Lung (tissue), 12 donors: ENCODE measurements around the gene SETBP1. TPM values are rescaled to one million over a fixed set of nuclear protein-coding genes. Genes with fewer than 3 reads are reported as not detected.

Experiments
- ATAC-seq: fragments of 200-7000 bp; cut with Tn5 transposase; one replicate; pipeline ENCODE4 v1.9.1; 2020; ENCODE audit warnings: moderate number of reproducible peaks; ENCODE audit not compliant: insufficient read depth, low FRiP score
- DNase-seq, 3 donors: peaks; one replicate each; pipeline ENCODE4 v3.0.0-alpha.2; 2013 to 2017
- H3K27ac ChIP-seq, 2 donors: one replicate each; pipeline ENCODE4 v1.5.1; 2013; ENCODE audit warnings: mild to moderate bottlenecking in 2 of 2, moderate library complexity in 2 of 2, control low read depth in 1 of 2, inconsistent platforms in 1 of 2, low read depth in 1 of 2, low read length in 1 of 2
- H3K27me3 ChIP-seq, 3 donors: one replicate each; pipeline ENCODE4 v1.5.1; 2013; ENCODE audit warnings: low read length in 2 of 3; ENCODE audit not compliant: control insufficient read depth in 3 of 3, insufficient read depth in 3 of 3
- H3K36me3 ChIP-seq, 4 donors: one replicate each; pipeline ENCODE4 v1.5.1; 2013; ENCODE audit warnings: low read length in 4 of 4, mild to moderate bottlenecking in 1 of 4, moderate library complexity in 1 of 4; ENCODE audit not compliant: control insufficient read depth in 4 of 4, insufficient read depth in 4 of 4
- H3K4me1 ChIP-seq, 5 donors: one replicate each; pipeline ENCODE4 v1.5.1; 2013; ENCODE audit warnings: low read length in 5 of 5, mild to moderate bottlenecking in 2 of 5, moderate library complexity in 1 of 5; ENCODE audit not compliant: control insufficient read depth in 5 of 5, insufficient read depth in 5 of 5
- H3K4me3 ChIP-seq: one replicate; pipeline ENCODE4 v1.5.1; 2013; ENCODE audit warnings: mild to moderate bottlenecking, control low read depth, moderate library complexity
- H3K9ac ChIP-seq, 2 donors: one replicate each; pipeline ENCODE4 v1.5.1; 2013; ENCODE audit warnings: low read length in 2 of 2, control low read depth in 1 of 2; ENCODE audit not compliant: insufficient read depth in 1 of 2
- H3K9me3 ChIP-seq, 4 donors: one replicate each; pipeline ENCODE4 v1.5.1; 2013; ENCODE audit warnings: low read length in 3 of 4, mild to moderate bottlenecking in 1 of 4, moderate library complexity in 1 of 4; ENCODE audit not compliant: control insufficient read depth in 4 of 4, insufficient read depth in 3 of 4
- CTCF ChIP-seq: IDR thresholded peaks from 2 replicates; pipeline ENCODE4 v1.5.1; 2012; ENCODE audit warnings: mild to moderate bottlenecking; ENCODE audit errors: control extremely low read depth, extremely low read depth
- WGBS, 2 donors: extraction: QIAGEN DNeasy Blood & Tissue Kit; methylation state at CpG; one replicate each; pipeline ENCODE4 v1.1.7; 2013; 5-methylcytosine and 5-hydroxymethylcytosine counted together
- polyA plus RNA-seq, 2 donors: library from polyadenylated mRNA; stranded (reverse); fragments of 200-250 nt; gene quantifications; one replicate each; pipeline ENCODE4 v1.2.1, GENCODE V29; 2013
- total RNA-seq, 2 donors: library from RNA; depleted of rRNA in 1 of 2; stranded (reverse); fragments of >200 nt in 1 of 2; gene quantifications; one replicate each; pipeline ENCODE4 v1.2.1, GENCODE V29; 2014 to 2021
- donor health status: control.
- donor health status: control.
- donor health status: Bipolar disorder and iron deficiency.
- donor health status: healthy.
- donor health status: DM: yes; HTN: yes; CAD: no.

The SETBP1 gene
- total and polyA plus RNA-seq, 4 donors, result 1.6 to 43.8 (median 16.6) TPM

GRCh38 chr18:44652722-44653121, 28.0 kb upstream of the SETBP1 start:
- ATAC-seq, result no peak
- WGBS, 2 donors, result 92 to 93% methylated on average over 4 of the region's 4 CpGs
- Histone ChIP-seq H3K27ac (no peak overlapping the region), H3K27me3 (no peaks in the 10 kb centered on the region), H3K4me1 (peaks cover 0 to 5% (median 0%) of the 10 kb centered on the region in 5 donors), H3K36me3 (no peaks in the 10 kb centered on the region), H3K4me3 (no peak overlapping the region), H3K9ac (no peak overlapping the region), H3K9me3 (no peaks in the 10 kb centered on the region)
- TF ChIP-seq CTCF, result no peak
- no peak for DNase-seq

- H3K9ac ChIP-seq, result no peak overlapping the region
- H3K36me3 ChIP-seq, result no peaks in the 10 kb centered on the region
- ATAC-seq (no peak), DNase-seq (peak; percentile 13 to 39 (median 17))
- no peaks in the 10 kb centered on the region for H3K27me3 ChIP-seq
- peaks cover 0 to 5% (median 0%) of the 10 kb centered on the region in 5 donors for H3K4me1 ChIP-seq
- no peak overlapping the region for H3K27ac ChIP-seq
- 40 to 66% methylated on average over 3 of the region's 3 CpGs for WGBS, 2 donors
- H3K9me3 ChIP-seq, result no peaks in the 10 kb centered on the region
- no peak overlapping the region for H3K4me3 ChIP-seq
- TF ChIP-seq CTCF, result no peak
These were observed 26.1 kb upstream of the SETBP1 start for GRCh38 chr18:44654573-44654972.

- 89 to 94% methylated on average over 2 of the region's 2 CpGs for WGBS, 2 donors
- Histone ChIP-seq H3K36me3 (no peaks in the 10 kb centered on the region), H3K27ac (no peak overlapping the region), H3K9me3 (no peaks in the 10 kb centered on the region), H3K4me1 (peaks cover 0 to 5% (median 0%) of the 10 kb centered on the region in 5 donors), H3K27me3 (no peaks in the 10 kb centered on the region), H3K4me3 (no peak overlapping the region), H3K9ac (no peak overlapping the region)
- no peak for ATAC-seq
- no peak for DNase-seq
- TF ChIP-seq CTCF, result no peak
These were observed 25.3 kb upstream of the SETBP1 start for GRCh38 chr18:44655435-44655834.

DNA sequence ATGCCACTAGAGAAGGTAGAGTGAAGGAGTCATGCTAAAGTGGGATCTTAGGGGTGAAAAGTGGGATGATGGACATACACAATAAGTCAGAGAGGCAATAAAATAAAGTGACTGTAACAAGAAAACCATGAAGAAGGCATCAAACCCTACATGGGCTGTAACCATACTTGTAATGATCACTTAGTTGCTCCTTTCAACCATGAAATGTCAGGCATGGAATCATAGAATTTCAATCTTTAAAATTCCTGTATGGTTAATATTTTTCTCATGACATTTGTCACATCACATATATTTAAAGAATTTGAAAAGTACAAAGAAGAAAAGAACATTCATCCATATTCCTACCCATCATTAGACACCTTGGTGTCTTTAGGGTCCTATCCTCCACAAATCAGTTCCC, 20.9 kb upstream of the SETBP1 start:
- H3K4me3 ChIP-seq, result no peak overlapping the region
- H3K36me3 ChIP-seq, result no peaks in the 10 kb centered on the region
- H3K27ac ChIP-seq, result no peak overlapping the region
- no peaks in the 10 kb centered on the region for H3K27me3 ChIP-seq
- DNase-seq (no peak), ATAC-seq (no peak)
- H3K9ac ChIP-seq, result no peak overlapping the region
- H3K9me3 ChIP-seq, result no peaks in the 10 kb centered on the region
- TF ChIP-seq CTCF, result no peak
- H3K4me1 ChIP-seq, result peaks cover 0 to 1% (median 0%) of the 10 kb centered on the region in 5 donors
